Smooth muscle cell (in vitro differentiated cells): Measurements from ENCODE around the gene RASGRF1. TPM values are rescaled to one million over a fixed set of nuclear protein-coding genes. Genes with fewer than 3 reads are reported as not detected.
A peak's percentile ranks its signal among the peaks of the same experiment; 100 is the strongest.

Source experiments
- DNase-seq: peaks from one replicate; lab custom pipeline; 2025; ENCODE audit not compliant: unreplicated experiment; lab: John Stamatoyannopoulos, UW
- H2AFZ ChIP-seq: fragments of 200-600 bp; sonication (generic); 2 replicates; pipeline ENCODE4 v1.6.0; 2016; ENCODE audit warnings: antibody characterized with exemption, low read depth, mild to moderate bottlenecking
- H3F3A ChIP-seq: fragments of 200-600 bp; sonication (generic); 2 replicates; pipeline ENCODE4 v1.6.0; 2017; ENCODE audit warnings: antibody characterized with exemption, low read depth
- H3K27ac ChIP-seq: fragments of 200-600 bp; sonication (generic); 2 replicates; pipeline ENCODE4 v1.5.1; 2016; ENCODE audit warnings: low read depth, mild to moderate bottlenecking
- H3K27me3 ChIP-seq: fragments of 200-600 bp; sonication (generic); 2 replicates; pipeline ENCODE4 v1.6.1; 2016; ENCODE audit warnings: low read depth, mild to moderate bottlenecking
- H3K36me3 ChIP-seq: fragments of 200-600 bp; sonication (generic); 2 replicates; pipeline ENCODE4 v1.5.1; 2016; ENCODE audit warnings: low read depth
- H3K4me1 ChIP-seq: fragments of 200-600 bp; sonication (generic); 2 replicates; pipeline ENCODE4 v1.5.1; 2016; ENCODE audit warnings: low read depth
- H3K4me2 ChIP-seq: fragments of 200-600 bp; sonication (generic); 2 replicates; pipeline ENCODE4 v1.6.0; 2016; ENCODE audit warnings: mild to moderate bottlenecking
- H3K4me3 ChIP-seq: fragments of 200-600 bp; sonication (generic); 2 replicates; pipeline ENCODE4 v1.5.1; 2016; ENCODE audit warnings: mild to moderate bottlenecking
- H3K79me2 ChIP-seq: fragments of 200-600 bp; sonication (generic); 2 replicates; pipeline ENCODE4 v1.6.0; 2016; ENCODE audit warnings: low read depth, mild to moderate bottlenecking
- H3K9ac ChIP-seq: fragments of 200-600 bp; sonication (generic); 2 replicates; pipeline ENCODE4 v1.6.0; 2016; ENCODE audit warnings: low read depth
- H3K9me3 ChIP-seq: fragments of 200-600 bp; sonication (generic); replicated peaks from 2 replicates; pipeline ENCODE4 v1.5.1; 2016; ENCODE audit warnings: low read depth
- H4K20me1 ChIP-seq: fragments of 200-600 bp; sonication (generic); 2 replicates; pipeline ENCODE4 v1.6.0; 2016; ENCODE audit warnings: low read depth
- WGBS: methylation state at CpG from one replicate; pipeline ENCODE4 v1.1.7; 2016; ENCODE audit warnings: low lambda C conversion rate; 5-methylcytosine and 5-hydroxymethylcytosine counted together
- polyA plus RNA-seq: library from polyadenylated mRNA; unstranded; fragments of >200 nt; fragmentation: Nextera tagmentation; extraction: Ambion mirVana; gene quantifications from 2 replicates; pipeline ENCODE4 v1.2.1, GENCODE V29; 2016
- total RNA-seq: library from RNA; depleted of rRNA; stranded (reverse); fragments of >200 nt; gene quantifications from 2 replicates; pipeline ENCODE4 v1.2.3, GENCODE V29; 2014
- TF ChIP-seq, protein P1 (sequence below): fragments of 200-600 bp; sonication (generic); IDR thresholded peaks from 2 replicates; pipeline ENCODE4 v1.5.1; 2017; ENCODE audit warnings: borderline replicate concordance, mild to moderate bottlenecking, antibody characterized with exemption; ENCODE audit not compliant: insufficient read depth, poor library complexity, severe bottlenecking

RASGRF1 gene
- total and polyA plus RNA-seq, 2 experiments from 2014 or later, result 0.17 to 0.22 TPM

DNA sequence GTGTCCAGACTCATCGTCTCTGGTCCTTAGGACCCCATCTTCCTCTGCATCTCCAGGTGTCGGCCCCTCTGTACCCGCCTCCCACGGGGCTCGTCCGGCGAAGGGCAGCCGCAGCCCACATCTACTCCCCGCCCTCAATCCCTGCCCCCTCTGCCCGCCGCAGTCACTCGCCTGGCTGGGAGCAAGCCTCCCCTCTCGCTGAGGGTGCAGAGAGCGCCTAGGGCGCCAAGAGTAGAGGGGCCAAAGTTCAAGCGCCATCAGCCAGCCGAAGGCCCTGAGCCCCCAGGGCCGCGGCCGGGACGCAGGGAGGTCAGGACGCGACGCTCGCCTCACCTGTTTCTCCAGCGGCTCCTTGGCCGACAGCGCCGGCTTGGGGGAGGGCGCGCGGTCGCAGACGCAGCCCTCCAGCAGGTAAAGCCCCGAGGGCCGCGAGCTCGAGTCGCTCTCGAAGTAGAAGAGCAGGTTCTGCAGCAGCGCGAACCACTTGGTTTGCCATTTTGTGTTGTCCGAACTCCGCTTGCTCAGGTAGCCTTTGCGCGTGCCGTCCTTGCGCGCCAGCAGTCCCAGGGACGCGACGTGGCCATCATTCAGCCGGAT lies 592 bp downstream of the RASGRF1 start:
- no peak for DNase-seq
- H3K79me2 ChIP-seq, result no peaks in the 10 kb centered on the region
- no peaks in the 10 kb centered on the region for H3F3A ChIP-seq
- peak overlapping the region; percentile 34 for H3K4me3 ChIP-seq
- peak overlapping the region; percentile 84 for H3K4me2 ChIP-seq
- H3K9me3 ChIP-seq, result no peaks in the 10 kb centered on the region
- TF ChIP-seq, protein P1, sequence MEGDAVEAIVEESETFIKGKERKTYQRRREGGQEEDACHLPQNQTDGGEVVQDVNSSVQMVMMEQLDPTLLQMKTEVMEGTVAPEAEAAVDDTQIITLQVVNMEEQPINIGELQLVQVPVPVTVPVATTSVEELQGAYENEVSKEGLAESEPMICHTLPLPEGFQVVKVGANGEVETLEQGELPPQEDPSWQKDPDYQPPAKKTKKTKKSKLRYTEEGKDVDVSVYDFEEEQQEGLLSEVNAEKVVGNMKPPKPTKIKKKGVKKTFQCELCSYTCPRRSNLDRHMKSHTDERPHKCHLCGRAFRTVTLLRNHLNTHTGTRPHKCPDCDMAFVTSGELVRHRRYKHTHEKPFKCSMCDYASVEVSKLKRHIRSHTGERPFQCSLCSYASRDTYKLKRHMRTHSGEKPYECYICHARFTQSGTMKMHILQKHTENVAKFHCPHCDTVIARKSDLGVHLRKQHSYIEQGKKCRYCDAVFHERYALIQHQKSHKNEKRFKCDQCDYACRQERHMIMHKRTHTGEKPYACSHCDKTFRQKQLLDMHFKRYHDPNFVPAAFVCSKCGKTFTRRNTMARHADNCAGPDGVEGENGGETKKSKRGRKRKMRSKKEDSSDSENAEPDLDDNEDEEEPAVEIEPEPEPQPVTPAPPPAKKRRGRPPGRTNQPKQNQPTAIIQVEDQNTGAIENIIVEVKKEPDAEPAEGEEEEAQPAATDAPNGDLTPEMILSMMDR, result no peak
- H3K4me1 ChIP-seq, result peaks cover 15% of the 10 kb centered on the region
- H3K27me3 ChIP-seq, result peaks cover 96% of the 10 kb centered on the region
- WGBS, result 4% methylated on average over 47 of the region's 53 CpGs
- no peaks in the 10 kb centered on the region for H3K36me3 ChIP-seq
- no peak overlapping the region for H3K9ac ChIP-seq
- no peak overlapping the region for H3K27ac ChIP-seq
- H2AFZ ChIP-seq, result no peak overlapping the region
- no peaks in the 10 kb centered on the region for H4K20me1 ChIP-seq

DNA sequence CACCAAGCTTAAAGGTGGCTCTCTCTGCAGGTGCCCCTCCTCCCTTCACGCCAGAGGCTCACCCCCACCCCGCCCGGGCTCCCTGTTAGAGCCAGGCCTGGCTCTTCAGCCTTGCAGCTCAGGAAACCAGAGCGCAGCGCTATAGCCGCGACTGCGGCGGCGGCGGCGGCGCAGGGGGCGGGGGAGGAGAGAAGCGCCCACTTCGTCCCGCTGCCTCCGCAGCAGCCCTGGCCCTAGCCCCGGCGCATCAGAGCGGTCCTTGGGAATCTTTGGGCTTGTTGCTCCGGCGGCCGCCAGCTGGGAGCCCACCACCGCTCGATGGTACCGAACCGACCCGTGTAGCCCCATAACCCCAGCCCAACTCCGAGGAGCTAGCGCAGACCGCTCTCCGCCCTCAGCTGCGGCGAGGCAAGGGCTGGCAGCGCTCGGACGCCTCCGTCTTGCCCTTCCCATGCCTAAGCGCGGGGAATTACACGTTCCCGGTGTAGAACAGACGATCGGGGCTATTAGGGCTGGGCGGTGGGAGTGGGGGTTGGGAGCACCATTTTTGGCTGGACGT lies 1.2 kb downstream of the RASGRF1 start:
- 1% methylated on average over 44 of the region's 47 CpGs for WGBS
- H3F3A ChIP-seq, result no peaks in the 10 kb centered on the region
- DNase-seq, result no peak
- no peaks in the 10 kb centered on the region for H4K20me1 ChIP-seq
- no peak overlapping the region for H3K9ac ChIP-seq
- H3K36me3 ChIP-seq, result no peaks in the 10 kb centered on the region
- TF ChIP-seq, protein P1, result no peak
- no peaks in the 10 kb centered on the region for H3K9me3 ChIP-seq
- H3K79me2 ChIP-seq, result no peaks in the 10 kb centered on the region
- H3K4me1 ChIP-seq, result peaks cover 15% of the 10 kb centered on the region
- no peak overlapping the region for H3K27ac ChIP-seq
- peak overlapping the region; percentile 22 for H3K4me2 ChIP-seq
- H2AFZ ChIP-seq, result no peak overlapping the region
- no peak overlapping the region for H3K4me3 ChIP-seq
- peaks cover 96% of the 10 kb centered on the region for H3K27me3 ChIP-seq

- peaks cover 98% of the 10 kb centered on the region for H3K27me3 ChIP-seq
Measured at GRCh38 chr15:79088426-79089205, 2.0 kb downstream of the RASGRF1 start.

More at GRCh38 chr15:79088426-79089205, 2.0 kb downstream of the RASGRF1 start:
- H3K27ac ChIP-seq, result no peak overlapping the region
- TF ChIP-seq, protein P1, result no peak
- H3K4me1 ChIP-seq, result peaks cover 15% of the 10 kb centered on the region
- 68% methylated on average over 7 of the region's 7 CpGs for WGBS
- no peaks in the 10 kb centered on the region for H3K79me2 ChIP-seq
- no peaks in the 10 kb centered on the region for H3K9me3 ChIP-seq
- H3K9ac ChIP-seq, result no peak overlapping the region
- H3F3A ChIP-seq, result no peaks in the 10 kb centered on the region
- H3K4me3 ChIP-seq, result no peak overlapping the region
- no peaks in the 10 kb centered on the region for H3K36me3 ChIP-seq
- DNase-seq, result no peak
- H4K20me1 ChIP-seq, result no peaks in the 10 kb centered on the region
- no peak overlapping the region for H2AFZ ChIP-seq
- H3K4me2 ChIP-seq, result no peak overlapping the region
